Thoracic aorta (tissue), 2 donors: Measurements from ENCODE around the gene SLC25A1. TPM values are rescaled to one million over a fixed set of nuclear protein-coding genes. Genes with fewer than 3 reads are reported as not detected.

Experiments used
- ATAC-seq: fragments of 150-250 bp; one replicate; pipeline ENCODE4 v1.8.0; 2017; ENCODE audit warnings: low read depth; ENCODE audit not compliant: insufficient number of reproducible peaks, low FRiP score
- DNase-seq: peaks from one replicate; pipeline ENCODE4 v3.0.0-alpha.2; 2020; ENCODE audit warnings: low spot score
- H3K27ac ChIP-seq, 2 donors: fragments of 200-600 bp; sonication (generic); 1 replicate in 1 of 2; 2 replicates in 1 of 2; pipeline ENCODE4 v1.5.1; 2016; ENCODE audit warnings: mild to moderate bottlenecking in 2 of 2, moderate library complexity in 2 of 2
- H3K27me3 ChIP-seq: fragments of 200-600 bp; sonication (generic); replicated peaks from 2 replicates; pipeline ENCODE4 v1.6.0; 2016; ENCODE audit warnings: mild to moderate bottlenecking; ENCODE audit not compliant: insufficient read depth
- H3K36me3 ChIP-seq: fragments of 200-600 bp; sonication (generic); one replicate; pipeline ENCODE4 v1.5.1; 2016
- H3K4me1 ChIP-seq, 2 donors: fragments of 200-600 bp; sonication (generic); 1 replicate in 1 of 2; 2 replicates in 1 of 2; pipeline versions ENCODE4 v1.5.1 to v1.6.0; 2016; ENCODE audit warnings: low read depth in 2 of 2, mild to moderate bottlenecking in 1 of 2; ENCODE audit not compliant: control insufficient read depth in 1 of 2
- H3K4me3 ChIP-seq: fragments of 200-600 bp; sonication (generic); 2 replicates; pipeline ENCODE4 v1.5.1; 2016; ENCODE audit warnings: mild to moderate bottlenecking
- H3K9me3 ChIP-seq: fragments of 200-600 bp; sonication (generic); 2 replicates; pipeline ENCODE4 v1.5.1; 2016
- CTCF ChIP-seq: fragments of 200-600 bp; sonication (generic); IDR thresholded peaks from one replicate; pipeline ENCODE4 v1.5.1; 2019; ENCODE audit warnings: antibody characterized with exemption
- total RNA-seq, 2 donors: library from RNA; depleted of rRNA; stranded (reverse); fragments of >200 nt; gene quantifications; one replicate each; pipeline versions ENCODE4 v1.1.0 to v1.2.3, GENCODE V29; 2016

SLC25A1 gene
- total RNA-seq, 2 donors from 2014 or later: 26.2 to 65.1 TPM

- H3K36me3 ChIP-seq: no peaks in the 10 kb centered on the region
- H3K27me3 ChIP-seq: no peaks in the 10 kb centered on the region
- no peaks in the 10 kb centered on the region for H3K9me3 ChIP-seq
- DNase-seq (no peak), ATAC-seq (no peak)
- peaks cover 0 to 8% of the 10 kb centered on the region in 2 donors for H3K4me1 ChIP-seq
- no peak for TF ChIP-seq CTCF
- H3K4me3 ChIP-seq: no peak overlapping the region
- H3K27ac ChIP-seq: no peak overlapping the region
These were observed 51.1 kb downstream of the SLC25A1 start for GRCh38 chr22:19127329-19128008.

GRCh38 chr22:19126309-19127273 is 51.9 kb downstream of the SLC25A1 start:
- Histone ChIP-seq H3K36me3 (no peaks in the 10 kb centered on the region), H3K27ac (no peak overlapping the region), H3K4me3 (no peak overlapping the region), H3K4me1 (peaks cover 0 to 8% of the 10 kb centered on the region in 2 donors), H3K9me3 (no peaks in the 10 kb centered on the region), H3K27me3 (no peaks in the 10 kb centered on the region)
- TF ChIP-seq CTCF: no peak
- DNase-seq (no peak), ATAC-seq (no peak)

Other genes with a start within 250 kb of the SLC25A1 start
- gene PRODH, start 242.4 kb downstream of the SLC25A1 start, total RNA-seq: 10 to 100 TPM in 1 of 2 donors, 1 to 10 TPM in 1; 7.5 to 16.0 TPM
- 100 to 1,000 TPM in 1 of 2 donors, 10 to 100 TPM in 1; 42.1 to 105 TPM for gene DGCR2, start 56.3 kb downstream of the SLC25A1 start, total RNA-seq
- not detected for gene TSSK2, start 47.4 kb downstream of the SLC25A1 start, total RNA-seq
- gene ESS2, start 34.1 kb downstream of the SLC25A1 start, total RNA-seq: 10 to 100 TPM; 19.0 to 30.7 TPM
- gene GSC2, start 28.4 kb downstream of the SLC25A1 start, total RNA-seq: not detected
- gene CLTCL1, start 113.0 kb upstream of the SLC25A1 start, total RNA-seq: 1 to 10 TPM; 5.3 to 6.1 TPM